ENCODE measurements around the gene LHFPL3.

LHFPL3 gene

GRCh38 chr7:104412911-104413310 lies 84.5 kb downstream of the LHFPL3 start:
- H3K4me1 ChIP-seq (ENCODE audit: insufficient read depth, low read length), result no peaks in the 10 kb centered on the region
- no peaks in the 10 kb centered on the region for H4K20me1 ChIP-seq (ENCODE audit: insufficient read depth, low read length)
- no peak for TF ChIP-seq EZH2 (IDR thresholded peaks at IDR 0.05; ENCODE audit: borderline replicate concordance, low read depth, low read length, severe bottlenecking)
- no peak for TF ChIP-seq CTCF (IDR thresholded peaks at IDR 0.05; ENCODE audit: borderline replicate concordance, extremely low read depth, low read length, poor library complexity, severe bottlenecking)
- no peak for DNase-seq
- H3K9ac ChIP-seq (ENCODE audit: low read depth, low read length), result no peak overlapping the region
- H3K27me3 ChIP-seq (ENCODE audit: insufficient read depth, low read length, poor library complexity), result peaks cover 23% of the 10 kb centered on the region
- H2AFZ ChIP-seq (ENCODE audit: low read depth, low read length), result no peak overlapping the region
- no peaks in the 10 kb centered on the region for H3K36me3 ChIP-seq (ENCODE audit: insufficient read depth, low read length)
- no peaks in the 10 kb centered on the region for H3K9me3 ChIP-seq (ENCODE audit: insufficient read depth, low read length, severe bottlenecking)
- H3K4me3 ChIP-seq (ENCODE audit: low read depth in 1 of 2, low read length in 2 of 2), result no peak overlapping the region
- ATAC-seq (ENCODE audit: insufficient read depth, low read depth), result no peak
- no peak overlapping the region for H3K27ac ChIP-seq (ENCODE audit: low read length)
- no peak overlapping the region for H3K4me2 ChIP-seq (ENCODE audit: insufficient read depth, low read length)
- H3K79me2 ChIP-seq (ENCODE audit: insufficient read depth, low read length), result no peaks in the 10 kb centered on the region

- Histone ChIP-seq H2AFZ (ENCODE audit: low read depth, low read length) (no peak overlapping the region), H3K9ac (ENCODE audit: low read depth, low read length) (no peak overlapping the region), H3K9me3 (ENCODE audit: insufficient read depth, low read length, severe bottlenecking) (no peaks in the 10 kb centered on the region), H3K79me2 (ENCODE audit: insufficient read depth, low read length) (no peaks in the 10 kb centered on the region), H3K4me1 (ENCODE audit: insufficient read depth, low read length) (no peaks in the 10 kb centered on the region), H3K27me3 (ENCODE audit: insufficient read depth, low read length, poor library complexity) (peaks cover 22% of the 10 kb centered on the region), H3K4me2 (ENCODE audit: insufficient read depth, low read length) (no peak overlapping the region), H3K4me3 (ENCODE audit: low read depth in 1 of 2, low read length in 2 of 2) (no peak overlapping the region), H3K36me3 (ENCODE audit: insufficient read depth, low read length) (no peaks in the 10 kb centered on the region), H4K20me1 (ENCODE audit: insufficient read depth, low read length) (no peaks in the 10 kb centered on the region), H3K27ac (ENCODE audit: low read length) (no peak overlapping the region)
- DNase-seq (no peak), ATAC-seq (ENCODE audit: insufficient read depth, low read depth) (no peak)
- TF ChIP-seq EZH2 (IDR thresholded peaks at IDR 0.05; ENCODE audit: borderline replicate concordance, low read depth, low read length, severe bottlenecking), result no peak
- no peak for TF ChIP-seq CTCF (IDR thresholded peaks at IDR 0.05; ENCODE audit: borderline replicate concordance, extremely low read depth, low read length, poor library complexity, severe bottlenecking)
Measured at GRCh38 chr7:104414216-104414615, 85.8 kb downstream of the LHFPL3 start.

GRCh38 chr7:104415700-104416099 lies 87.3 kb downstream of the LHFPL3 start:
- TF ChIP-seq EZH2 (IDR thresholded peaks at IDR 0.05; ENCODE audit: borderline replicate concordance, low read depth, low read length, severe bottlenecking), result no peak
- TF ChIP-seq CTCF (IDR thresholded peaks at IDR 0.05; ENCODE audit: borderline replicate concordance, extremely low read depth, low read length, poor library complexity, severe bottlenecking), result no peak
- Histone ChIP-seq H2AFZ (ENCODE audit: low read depth, low read length) (no peak overlapping the region), H4K20me1 (ENCODE audit: insufficient read depth, low read length) (no peaks in the 10 kb centered on the region), H3K9ac (ENCODE audit: low read depth, low read length) (no peak overlapping the region), H3K9me3 (ENCODE audit: insufficient read depth, low read length, severe bottlenecking) (no peaks in the 10 kb centered on the region), H3K27me3 (ENCODE audit: insufficient read depth, low read length, poor library complexity) (peaks cover 24% of the 10 kb centered on the region), H3K4me1 (ENCODE audit: insufficient read depth, low read length) (no peaks in the 10 kb centered on the region), H3K79me2 (ENCODE audit: insufficient read depth, low read length) (no peaks in the 10 kb centered on the region), H3K4me2 (ENCODE audit: insufficient read depth, low read length) (no peak overlapping the region), H3K36me3 (ENCODE audit: insufficient read depth, low read length) (no peaks in the 10 kb centered on the region), H3K27ac (ENCODE audit: low read length) (no peak overlapping the region), H3K4me3 (ENCODE audit: low read depth in 1 of 2, low read length in 2 of 2) (no peak overlapping the region)
- DNase-seq (no peak), ATAC-seq (ENCODE audit: insufficient read depth, low read depth) (no peak)

- Histone ChIP-seq H3K9me3 (ENCODE audit: insufficient read depth, low read length, severe bottlenecking) (no peaks in the 10 kb centered on the region), H2AFZ (ENCODE audit: low read depth, low read length) (no peak overlapping the region), H3K79me2 (ENCODE audit: insufficient read depth, low read length) (no peaks in the 10 kb centered on the region), H4K20me1 (ENCODE audit: insufficient read depth, low read length) (no peaks in the 10 kb centered on the region), H3K27ac (ENCODE audit: low read length) (no peak overlapping the region), H3K36me3 (ENCODE audit: insufficient read depth, low read length) (no peaks in the 10 kb centered on the region), H3K4me1 (ENCODE audit: insufficient read depth, low read length) (no peaks in the 10 kb centered on the region), H3K4me3 (ENCODE audit: low read depth in 1 of 2, low read length in 2 of 2) (no peak overlapping the region), H3K4me2 (ENCODE audit: insufficient read depth, low read length) (no peak overlapping the region), H3K9ac (ENCODE audit: low read depth, low read length) (no peak overlapping the region), H3K27me3 (ENCODE audit: insufficient read depth, low read length, poor library complexity) (peaks cover 22% of the 10 kb centered on the region)
- no peak for DNase-seq
- no peak for ATAC-seq (ENCODE audit: insufficient read depth, low read depth)
- TF ChIP-seq EZH2 (IDR thresholded peaks at IDR 0.05; ENCODE audit: borderline replicate concordance, low read depth, low read length, severe bottlenecking), result no peak
- no peak for TF ChIP-seq CTCF (IDR thresholded peaks at IDR 0.05; ENCODE audit: borderline replicate concordance, extremely low read depth, low read length, poor library complexity, severe bottlenecking)
Measured at GRCh38 chr7:104416866-104417393, 88.5 kb downstream of the LHFPL3 start.
